ENCODE data around the gene PAN3. TPM values are rescaled to one million over a fixed set of nuclear protein-coding genes. Genes with fewer than 3 reads are reported as not detected.
"Not testable (repeated sequence)": the region's sequence is repeated elsewhere in the genome, so short reads cannot be mapped to it uniquely, and the experiment has no call there.

Gene PAN3
- 20.8 TPM for polyA plus RNA-seq (ENCODE audit: insufficient read length)

GRCh38 chr13:28138012-28138755 lies at the start of gene PAN3:
Gene PAN3 (plus strand): TSS chr13:28138545. CDS start chr13:28138658, 113 bp downstream.
- DNase-seq (ENCODE audit: low read depth) = peak; percentile 91

GRCh38 chr13:28089065-28089464 lies 49.3 kb upstream of the PAN3 start:
- DNase-seq (ENCODE audit: low read depth) = no peak

GRCh38 chr13:28092431-28092830 lies 45.9 kb upstream of the PAN3 start:
- DNase-seq (ENCODE audit: low read depth) = no peak

GRCh38 chr13:28093881-28094280 lies 44.5 kb upstream of the PAN3 start:
- no peak for DNase-seq (ENCODE audit: low read depth)

- no peak for DNase-seq (ENCODE audit: low read depth)
These were observed 44.0 kb upstream of the PAN3 start for GRCh38 chr13:28094306-28094705.

- DNase-seq (ENCODE audit: low read depth) = no peak
These were observed 40.8 kb upstream of the PAN3 start for GRCh38 chr13:28097503-28097902.

GRCh38 chr13:28099396-28100149 lies 38.8 kb upstream of the PAN3 start:
- DNase-seq (ENCODE audit: low read depth) = no peak

- DNase-seq (ENCODE audit: low read depth) = no peak
These were observed 37.9 kb upstream of the PAN3 start, which contains the start of gene FLT3 for GRCh38 chr13:28100150-28101121. Gene FLT3 (minus strand): TSS chr13:28100576. CDS start chr13:28100510, 66 bp downstream.

GRCh38 chr13:28101886-28102285 lies 36.5 kb upstream of the PAN3 start:
- not testable (repeated sequence) for DNase-seq (ENCODE audit: low read depth)

- DNase-seq (ENCODE audit: low read depth) = no peak
These were observed 31.4 kb upstream of the PAN3 start for GRCh38 chr13:28106976-28107375.

GRCh38 chr13:28110414-28110813 lies 27.9 kb upstream of the PAN3 start:
- no peak for DNase-seq (ENCODE audit: low read depth)

GRCh38 chr13:28116736-28117135 lies 21.6 kb upstream of the PAN3 start:
- DNase-seq (ENCODE audit: low read depth) = no peak

GRCh38 chr13:28117689-28118377 lies 20.5 kb upstream of the PAN3 start:
- no peak for DNase-seq (ENCODE audit: low read depth)

GRCh38 chr13:28120317-28120716 lies 18.0 kb upstream of the PAN3 start:
- no peak for DNase-seq (ENCODE audit: low read depth)

- no peak for DNase-seq (ENCODE audit: low read depth)
These were observed 17.1 kb upstream of the PAN3 start for GRCh38 chr13:28121224-28121623.

GRCh38 chr13:28128030-28128429 lies 10.3 kb upstream of the PAN3 start:
- no peak for DNase-seq (ENCODE audit: low read depth)

- no peak for DNase-seq (ENCODE audit: low read depth)
These were observed 9.4 kb upstream of the PAN3 start for GRCh38 chr13:28128926-28129325.

GRCh38 chr13:28129911-28130693 lies 8.2 kb upstream of the PAN3 start:
- no peak for DNase-seq (ENCODE audit: low read depth)

- no peak for DNase-seq (ENCODE audit: low read depth)
These were observed 6.7 kb upstream of the PAN3 start for GRCh38 chr13:28131646-28132045.

- DNase-seq (ENCODE audit: low read depth) = no peak
These were observed 1.4 kb upstream of the PAN3 start for GRCh38 chr13:28136916-28137315.

Measured in forelimb muscle (tissue), 1 donor.